ENCODE data around the gene HTR3A.

GRCh38 chr11:114016986-114017385, 42.1 kb downstream of the HTR3A start:
- no peak for TF ChIP-seq CTCF (IDR thresholded peaks at IDR 0.05)
- TF ChIP-seq POLR2A (IDR thresholded peaks at IDR 0.05) = no peak
